K562 (cell line): Measurements from ENCODE around the gene RSPH3.

Experiments used
- ARNT ChIP-seq, 2 experiments: fragments of 450-650 bp; IDR thresholded peaks; 2 replicates each; pipeline ENCODE4 v1.6.1; 2016; ENCODE audit warnings: mild to moderate bottlenecking in 1 of 2
- CAMTA2 ChIP-seq: fragments of 250-450 bp; sonication (Bioruptor Pico); conservative IDR thresholded peaks from 2 replicates; pipeline ENCODE4 v1.5.1; 2022
- CHD1 ChIP-seq: fragments of 200-600 bp; sonication (generic); IDR thresholded peaks from one replicate; pipeline ENCODE4 v1.6.1; 2012; ENCODE audit warnings: mild to moderate bottlenecking, moderate library complexity, low read length, inconsistent platforms
- PTRF ChIP-seq: fragments of 450-650 bp; IDR thresholded peaks from 2 replicates; pipeline ENCODE4 v1.6.1; 2016; ENCODE audit warnings: mild to moderate bottlenecking, missing genetic modification characterization, missing compliant biosample characterization
- TBP ChIP-seq: optimal IDR thresholded peaks from 2 replicates; pipeline ENCODE3; 2011; ENCODE audit warnings: low read depth, low read length, improper control_type of control experiment

GRCh38 chr6:158938220-158938619, 61.8 kb downstream of the RSPH3 start:
- no peak for TF ChIP-seq ARNT (IDR thresholded peaks at IDR 0.05)
- TF ChIP-seq CAMTA2 (CRISPR knock-in tag), result no peak
- TF ChIP-seq PTRF, result no peak
- TF ChIP-seq CHD1, result no peak
- no peak for TF ChIP-seq TBP
